Inflammatory macrophage (primary cell): ENCODE results near the gene TCP11L1.
A peak's percentile ranks its signal among the peaks of the same experiment; 100 is the strongest.

Experiments
- DNase-seq, 2 donors: peaks; one replicate each; pipeline ENCODE4 v3.0.0-alpha.2; 2020 to 2022
- total RNA-seq, 18 experiments: gene quantifications; one replicate each; lab custom pipeline; 2026; ENCODE audit warnings: mixed read lengths in 6 of 18, inconsistent platforms in 2 of 18; lab: John Stamatoyannopoulos, UW

The TCP11L1 gene, protein sequence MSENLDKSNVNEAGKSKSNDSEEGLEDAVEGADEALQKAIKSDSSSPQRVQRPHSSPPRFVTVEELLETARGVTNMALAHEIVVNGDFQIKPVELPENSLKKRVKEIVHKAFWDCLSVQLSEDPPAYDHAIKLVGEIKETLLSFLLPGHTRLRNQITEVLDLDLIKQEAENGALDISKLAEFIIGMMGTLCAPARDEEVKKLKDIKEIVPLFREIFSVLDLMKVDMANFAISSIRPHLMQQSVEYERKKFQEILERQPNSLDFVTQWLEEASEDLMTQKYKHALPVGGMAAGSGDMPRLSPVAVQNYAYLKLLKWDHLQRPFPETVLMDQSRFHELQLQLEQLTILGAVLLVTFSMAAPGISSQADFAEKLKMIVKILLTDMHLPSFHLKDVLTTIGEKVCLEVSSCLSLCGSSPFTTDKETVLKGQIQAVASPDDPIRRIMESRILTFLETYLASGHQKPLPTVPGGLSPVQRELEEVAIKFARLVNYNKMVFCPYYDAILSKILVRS
- 11.2 to 24.8 (median 14.1) reads per million in 18 experiments for total RNA-seq

DNA sequence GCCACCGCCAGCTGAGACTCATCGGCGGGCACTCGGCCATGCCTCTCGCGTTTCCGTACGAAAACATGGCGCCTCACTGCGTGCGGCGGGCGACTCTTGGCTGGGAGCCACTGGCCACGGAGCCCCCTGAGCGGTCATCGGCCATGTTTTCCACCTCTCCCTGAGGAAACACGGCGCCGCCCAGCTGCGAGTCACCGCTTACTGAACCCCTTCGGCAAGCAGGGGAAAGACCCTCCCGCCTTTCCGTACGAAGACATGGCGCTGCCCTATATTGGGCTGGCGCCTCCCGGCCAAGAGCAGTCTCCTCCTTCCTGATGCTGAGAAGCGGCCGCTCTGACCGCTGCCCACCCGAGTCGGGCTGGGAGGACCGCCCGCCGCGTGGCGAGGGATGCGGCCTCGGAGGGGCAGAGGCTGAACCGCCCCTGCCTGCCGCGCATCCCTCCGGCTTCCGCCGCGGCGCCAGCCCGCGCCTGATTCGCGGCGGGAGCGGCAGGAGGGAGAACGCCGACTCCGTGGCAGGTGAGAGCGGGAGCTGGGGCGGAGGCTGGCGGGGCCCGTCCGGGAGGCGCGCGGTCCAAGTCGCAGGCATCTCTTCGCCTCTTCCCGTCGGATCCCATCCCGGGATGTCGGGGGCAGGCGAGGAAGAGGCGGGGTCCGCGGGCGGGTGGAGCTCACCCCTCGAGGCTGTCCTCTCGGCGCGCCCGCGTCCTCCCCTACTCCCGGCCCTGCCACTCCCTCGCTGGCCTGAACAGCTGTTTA is at the start of gene TCP11L1:
Gene TCP11L1, plus strand, starts transcription at position 299 of the 759 bp plus-strand sequence. CDS start 4,202 bp downstream, outside the sequence.
- DNase-seq, result peak; percentile 22 to 76

- no peak for DNase-seq
Measured at GRCh38 chr11:32990481-32990880, 48.9 kb upstream of the TCP11L1 start.

GRCh38 chr11:32991427-32991826 is 47.9 kb upstream of the TCP11L1 start:
- no peak for DNase-seq

GRCh38 chr11:32991898-32992297 is 47.5 kb upstream of the TCP11L1 start:
- DNase-seq, result no peak

- no peak for DNase-seq
Measured at GRCh38 chr11:33000181-33000580, 39.2 kb upstream of the TCP11L1 start.

DNA sequence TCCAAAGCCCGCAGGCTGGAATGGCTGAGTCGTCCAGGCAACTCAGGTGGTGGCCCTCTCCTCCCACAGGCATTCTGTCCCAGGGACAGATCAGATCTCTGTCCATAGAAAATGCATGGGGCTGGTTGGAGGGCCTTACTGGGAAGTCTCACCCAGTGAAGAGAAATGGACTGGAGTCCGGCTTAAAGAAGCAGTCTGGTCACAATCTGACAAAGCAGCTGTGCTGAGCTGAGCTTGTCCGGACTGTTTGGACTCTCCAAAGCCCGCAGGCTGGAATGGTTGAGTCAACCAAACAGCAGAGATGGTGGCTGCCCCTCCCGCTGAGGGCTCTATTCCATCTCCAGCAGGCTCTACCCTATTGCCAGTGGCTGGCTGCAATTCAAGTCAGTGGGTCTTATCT is 38.1 kb upstream of the TCP11L1 start:
- no peak for DNase-seq

DNA sequence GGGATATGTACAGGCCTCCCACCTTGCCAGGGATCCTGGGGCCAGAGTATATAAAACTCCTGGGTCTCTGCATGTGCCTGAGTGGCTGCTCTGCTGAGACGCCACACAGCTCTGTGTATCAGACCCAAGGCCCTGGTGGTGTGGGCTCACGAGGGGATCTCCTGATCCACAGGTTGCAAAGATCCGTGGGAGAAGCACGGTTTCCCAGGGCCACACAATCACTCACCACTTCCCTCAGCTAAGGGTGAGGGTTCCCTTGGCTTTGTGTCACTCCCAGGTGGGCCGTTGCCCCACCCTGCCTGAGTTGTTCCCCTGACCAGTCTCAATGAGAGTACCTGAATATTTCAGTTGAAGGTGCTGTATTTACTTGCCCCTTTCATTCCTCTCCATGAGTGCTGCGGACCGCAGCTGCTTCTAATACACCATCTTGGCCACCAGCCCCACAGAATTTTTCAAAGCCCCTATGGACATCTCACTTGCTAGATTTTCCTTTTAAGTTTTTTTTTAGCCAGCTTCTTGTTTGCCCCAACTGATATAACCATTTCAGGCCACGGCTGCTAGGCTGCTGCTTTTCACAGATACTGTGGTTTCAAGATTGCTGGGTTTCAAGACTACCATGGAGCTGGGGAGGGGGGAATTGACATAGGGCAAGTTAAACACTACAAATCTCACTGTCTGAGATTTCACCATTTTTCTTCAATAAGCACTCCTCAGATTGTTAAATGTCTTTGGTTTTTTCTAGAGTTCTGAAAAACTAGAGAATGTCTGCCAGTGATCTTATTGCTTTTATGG is 37.4 kb upstream of the TCP11L1 start:
- DNase-seq, result no peak

DNA sequence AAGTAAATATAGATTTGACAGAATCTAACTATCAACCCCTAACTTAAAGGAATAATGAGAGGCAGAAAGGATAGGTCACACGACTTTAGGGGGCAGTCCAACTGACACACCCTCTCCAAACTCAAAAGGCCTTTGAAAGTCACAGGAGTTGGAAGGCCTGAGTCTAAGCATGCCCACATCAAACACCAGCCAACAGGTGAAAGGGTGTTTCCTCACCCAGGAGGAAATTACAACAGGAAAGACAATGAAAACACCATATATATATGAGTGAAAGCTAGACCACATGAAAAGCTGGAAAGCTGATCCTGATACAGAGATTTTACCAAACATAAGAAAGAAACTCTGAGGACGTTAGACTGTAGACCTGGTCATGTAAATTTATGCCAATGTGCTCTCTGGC is 34.2 kb upstream of the TCP11L1 start:
- DNase-seq, result no peak

- DNase-seq, result no peak
Measured at GRCh38 chr11:33006010-33006409, 33.4 kb upstream of the TCP11L1 start.

GRCh38 chr11:33013755-33014154 is 25.6 kb upstream of the TCP11L1 start:
- DNase-seq, result no peak

DNA sequence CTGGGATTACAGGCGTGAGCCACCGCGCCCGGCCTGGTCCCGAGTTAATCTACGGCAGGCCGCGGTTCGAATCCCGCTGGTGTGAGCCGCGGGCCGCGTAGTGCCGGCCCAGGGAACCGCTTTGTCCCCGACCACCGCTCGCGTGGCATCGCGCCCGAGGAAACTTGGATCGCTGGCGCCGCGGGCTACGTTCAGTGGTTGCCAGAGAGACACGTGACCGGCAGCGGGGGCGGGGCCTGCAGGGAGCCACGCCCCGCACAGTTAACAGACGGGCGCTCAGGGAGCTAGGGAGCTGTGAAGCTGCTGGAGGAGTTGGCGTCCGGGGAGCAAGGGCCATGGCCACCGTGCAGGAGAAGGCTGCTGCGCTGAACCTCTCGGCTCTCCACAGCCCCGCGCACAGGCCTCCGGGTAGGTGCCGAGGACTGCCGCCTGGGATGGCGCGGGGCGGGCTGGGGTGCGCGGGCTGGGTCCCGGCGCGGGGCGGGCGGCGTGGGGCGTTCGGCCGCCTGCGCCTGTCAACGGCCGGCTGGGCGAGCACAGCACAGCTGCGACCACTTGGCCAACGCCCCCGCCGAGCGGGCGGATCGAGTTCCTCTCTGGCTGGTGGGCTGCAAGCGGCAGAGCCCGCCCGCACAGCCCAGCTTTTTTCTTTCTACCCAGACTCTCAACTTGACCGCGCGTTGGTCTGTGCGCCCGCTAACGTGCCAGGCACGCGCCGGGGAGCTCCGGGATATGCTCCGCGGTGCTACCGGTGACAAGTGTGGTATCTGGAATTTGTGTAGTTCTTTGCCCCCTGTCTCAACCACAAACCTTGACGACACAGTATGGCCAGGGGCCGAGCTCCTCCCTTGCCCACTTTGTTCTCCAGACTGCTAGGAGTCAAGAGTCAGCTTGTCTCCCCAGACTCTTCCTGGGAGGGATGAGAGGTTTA is 23.5 kb upstream of the TCP11L1 start, which contains the start of gene DEPDC7:
Gene DEPDC7, plus strand, starts transcription at position 258 of the 931 bp plus-strand sequence. Its CDS starts 78 bp downstream, at position 336.
- DNase-seq, result peak; percentile 88

DNA sequence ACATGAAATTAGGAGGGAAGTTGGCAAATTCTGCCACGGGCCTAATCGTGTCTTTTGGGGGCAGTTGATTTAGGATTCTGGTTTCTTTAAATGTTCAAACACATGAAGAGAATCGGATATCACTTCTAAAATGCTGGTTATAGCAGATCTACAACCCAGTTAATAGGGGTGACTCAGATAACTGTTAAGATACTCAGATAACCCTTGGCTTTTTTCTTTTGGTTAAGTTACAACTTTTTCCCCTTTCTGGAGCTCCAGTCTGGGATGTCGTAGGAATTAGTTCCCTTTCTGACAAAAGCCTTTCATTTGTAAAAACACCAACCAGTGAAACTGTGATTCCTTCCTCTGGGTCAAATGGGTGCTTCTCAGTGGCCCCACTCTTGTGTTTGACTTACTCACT is 22.7 kb upstream of the TCP11L1 start:
- peak; percentile 20 to 24 for DNase-seq

GRCh38 chr11:33017478-33017877 is 21.9 kb upstream of the TCP11L1 start:
- DNase-seq, result no peak

GRCh38 chr11:33017965-33018364 is 21.4 kb upstream of the TCP11L1 start:
- no peak for DNase-seq

GRCh38 chr11:33018840-33019239 is 20.5 kb upstream of the TCP11L1 start:
- DNase-seq, result no peak

DNA sequence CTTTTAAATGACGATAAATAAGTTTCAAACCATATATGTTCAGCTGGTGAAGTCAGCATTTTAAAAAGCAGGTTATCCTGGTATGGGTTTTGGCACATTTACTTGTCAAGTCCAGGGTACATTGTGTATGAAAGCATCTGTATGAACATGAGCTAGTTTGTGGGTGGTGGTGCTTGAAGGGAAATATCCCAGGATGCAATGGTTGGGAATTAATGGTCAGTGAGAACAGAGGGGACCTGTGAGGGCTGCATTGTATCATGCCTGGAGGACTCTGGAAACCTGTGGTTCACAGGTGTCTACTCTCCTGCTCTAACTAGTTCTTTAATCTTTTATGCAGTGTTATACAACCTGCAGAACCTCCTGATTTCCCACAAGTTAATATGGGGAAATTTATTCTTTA is 17.9 kb upstream of the TCP11L1 start:
- no peak for DNase-seq

DNA sequence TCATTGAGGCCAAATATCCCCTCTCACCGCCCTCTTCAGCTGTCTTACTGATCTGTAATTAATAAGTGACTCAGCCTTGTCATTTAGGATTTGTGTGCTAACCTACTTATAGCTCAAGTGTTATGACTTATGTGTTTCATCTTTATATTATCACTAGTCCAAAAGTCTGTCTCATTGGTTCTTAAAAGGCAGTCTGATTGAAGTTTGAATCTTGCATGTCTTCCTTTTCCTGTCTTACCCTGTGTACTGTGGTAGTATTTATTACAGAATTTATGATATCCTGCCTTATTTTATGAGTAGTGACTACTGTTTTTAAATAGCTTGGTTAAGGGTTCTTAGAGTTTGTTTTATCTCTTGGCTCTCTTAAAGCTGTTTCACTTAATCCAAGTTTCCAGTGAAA is 17.4 kb upstream of the TCP11L1 start:
- no peak for DNase-seq

- no peak for DNase-seq
Measured at GRCh38 chr11:33025339-33025722, 14.0 kb upstream of the TCP11L1 start.

GRCh38 chr11:33027233-33027632 is 12.1 kb upstream of the TCP11L1 start:
- DNase-seq, result no peak

DNA sequence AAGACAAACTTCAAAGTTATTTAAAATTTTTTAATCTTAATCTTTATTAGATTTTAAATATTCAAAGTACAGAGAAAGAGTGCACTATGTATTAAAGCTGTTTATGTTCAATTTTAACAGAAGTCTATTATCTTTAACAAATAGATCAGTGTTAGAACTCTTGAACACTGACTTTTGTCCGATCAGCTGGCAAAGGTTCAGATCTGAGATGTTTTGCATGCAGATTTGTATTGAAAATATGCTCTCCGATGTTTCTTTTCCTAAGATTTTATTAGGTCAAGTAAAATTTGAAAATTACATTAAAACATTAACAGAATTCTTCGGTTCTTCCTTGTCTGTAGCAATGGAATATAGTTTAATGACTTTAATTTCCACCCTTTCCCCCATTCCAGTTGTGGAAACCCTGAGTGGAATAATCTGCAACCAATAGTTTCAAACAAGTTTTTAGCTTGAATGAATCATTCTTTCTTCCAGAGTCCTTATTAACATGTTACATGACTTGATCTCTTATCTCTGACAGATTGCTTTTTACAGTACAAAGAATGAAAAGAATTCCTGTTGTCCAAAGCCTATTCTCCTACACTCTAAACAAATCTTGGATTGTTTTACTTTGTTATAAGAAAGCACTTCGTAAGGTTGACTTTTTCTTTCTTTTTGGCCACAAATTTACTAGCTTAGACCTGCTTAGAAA is 11.4 kb upstream of the TCP11L1 start:
- no peak for DNase-seq

DNA sequence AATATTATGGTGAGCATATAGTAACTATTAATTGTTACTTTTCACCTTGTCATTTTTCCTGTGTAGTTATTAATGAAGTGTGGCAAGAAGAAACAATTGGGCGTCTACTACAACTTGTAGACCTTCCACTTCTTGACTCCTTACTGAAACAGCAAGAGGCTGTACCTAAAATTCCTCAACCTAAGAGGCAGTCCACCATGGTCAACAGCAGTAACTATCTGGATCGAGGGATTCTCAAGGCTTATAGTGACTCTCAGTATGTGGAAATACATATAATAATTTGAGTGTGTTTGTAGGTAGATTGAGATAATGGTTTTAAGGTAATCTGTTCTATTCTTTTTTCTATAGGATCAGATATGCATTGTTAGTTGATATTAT is 10.8 kb upstream of the TCP11L1 start:
- no peak for DNase-seq
